Neural crest cell (in vitro differentiated cells): ENCODE results near the gene ALK. TPM values are rescaled to one million over a fixed set of nuclear protein-coding genes. Genes with fewer than 3 reads are reported as not detected.

ENCODE experiments used
- DNase-seq: peaks from one replicate; pipeline ENCODE4 v3.0.0; 2021; ENCODE audit warnings: low read depth, mixed read lengths, low spot score
- H3K27ac Mint-ChIP-seq: one replicate; pipeline ENCODE4 v1.8.0; 2021; ENCODE audit warnings: mild to moderate bottlenecking, mixed read lengths; ENCODE audit not compliant: unreplicated experiment
- H3K27me3 Mint-ChIP-seq: 2 replicates; pipeline ENCODE4 v1.8.0; 2021; ENCODE audit warnings: low read depth, mild to moderate bottlenecking, mixed read lengths
- H3K36me3 Mint-ChIP-seq: 2 replicates; pipeline ENCODE4 v1.8.0; 2021; ENCODE audit warnings: low read depth, mild to moderate bottlenecking, mixed read lengths
- H3K4me1 Mint-ChIP-seq: 2 replicates; pipeline ENCODE4 v1.8.0; 2021; ENCODE audit warnings: mixed read lengths
- H3K4me3 Mint-ChIP-seq: one replicate; pipeline ENCODE4 v1.8.0; 2021; ENCODE audit warnings: mild to moderate bottlenecking, mixed read lengths
- H3K9me3 Mint-ChIP-seq: 2 replicates; pipeline ENCODE4 v1.8.0; 2021; ENCODE audit warnings: mixed read lengths
- total RNA-seq: library from RNA; stranded (reverse); gene quantifications from 2 replicates; pipeline ENCODE4 v1.2.1, GENCODE V29; 2021
- TF ChIP-seq, protein P1 (sequence below): fragments of 200-600 bp; sonication (generic); conservative IDR thresholded peaks from 2 replicates; pipeline ENCODE4 v1.5.0; 2021; ENCODE audit warnings: antibody characterized with exemption, mild to moderate bottlenecking

ALK gene
- total RNA-seq, 1 donor from 2014 or later: 2.0 TPM

DNA sequence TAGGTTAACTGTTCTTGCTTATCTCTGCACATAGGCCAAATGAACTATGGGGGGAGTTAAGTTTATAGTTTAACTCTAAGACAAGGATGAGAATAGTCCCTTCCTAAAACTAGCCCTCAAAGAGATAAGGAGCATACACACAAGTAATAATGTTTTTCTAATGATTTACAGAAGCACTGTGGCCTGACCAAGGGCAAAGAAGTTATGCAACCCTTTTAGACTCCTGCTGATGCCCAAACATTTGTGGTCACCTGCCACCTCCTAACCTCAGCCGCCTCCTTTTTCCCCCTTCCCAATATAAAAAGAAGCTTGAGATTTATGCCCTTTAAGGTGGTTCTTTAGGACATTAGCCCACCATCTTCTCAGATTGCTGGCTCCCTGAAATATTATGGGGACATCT lies 357.7 kb downstream of the ALK start:
- TF ChIP-seq, protein P1, sequence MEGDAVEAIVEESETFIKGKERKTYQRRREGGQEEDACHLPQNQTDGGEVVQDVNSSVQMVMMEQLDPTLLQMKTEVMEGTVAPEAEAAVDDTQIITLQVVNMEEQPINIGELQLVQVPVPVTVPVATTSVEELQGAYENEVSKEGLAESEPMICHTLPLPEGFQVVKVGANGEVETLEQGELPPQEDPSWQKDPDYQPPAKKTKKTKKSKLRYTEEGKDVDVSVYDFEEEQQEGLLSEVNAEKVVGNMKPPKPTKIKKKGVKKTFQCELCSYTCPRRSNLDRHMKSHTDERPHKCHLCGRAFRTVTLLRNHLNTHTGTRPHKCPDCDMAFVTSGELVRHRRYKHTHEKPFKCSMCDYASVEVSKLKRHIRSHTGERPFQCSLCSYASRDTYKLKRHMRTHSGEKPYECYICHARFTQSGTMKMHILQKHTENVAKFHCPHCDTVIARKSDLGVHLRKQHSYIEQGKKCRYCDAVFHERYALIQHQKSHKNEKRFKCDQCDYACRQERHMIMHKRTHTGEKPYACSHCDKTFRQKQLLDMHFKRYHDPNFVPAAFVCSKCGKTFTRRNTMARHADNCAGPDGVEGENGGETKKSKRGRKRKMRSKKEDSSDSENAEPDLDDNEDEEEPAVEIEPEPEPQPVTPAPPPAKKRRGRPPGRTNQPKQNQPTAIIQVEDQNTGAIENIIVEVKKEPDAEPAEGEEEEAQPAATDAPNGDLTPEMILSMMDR: no peak
- H3K27ac Mint-ChIP-seq: no peak overlapping the region
- H3K4me3 Mint-ChIP-seq: no peak overlapping the region
- H3K36me3 Mint-ChIP-seq: no peaks in the 10 kb centered on the region
- no peaks in the 10 kb centered on the region for H3K4me1 Mint-ChIP-seq
- no peaks in the 10 kb centered on the region for H3K9me3 Mint-ChIP-seq
- no peaks in the 10 kb centered on the region for H3K27me3 Mint-ChIP-seq
- no peak for DNase-seq

DNA sequence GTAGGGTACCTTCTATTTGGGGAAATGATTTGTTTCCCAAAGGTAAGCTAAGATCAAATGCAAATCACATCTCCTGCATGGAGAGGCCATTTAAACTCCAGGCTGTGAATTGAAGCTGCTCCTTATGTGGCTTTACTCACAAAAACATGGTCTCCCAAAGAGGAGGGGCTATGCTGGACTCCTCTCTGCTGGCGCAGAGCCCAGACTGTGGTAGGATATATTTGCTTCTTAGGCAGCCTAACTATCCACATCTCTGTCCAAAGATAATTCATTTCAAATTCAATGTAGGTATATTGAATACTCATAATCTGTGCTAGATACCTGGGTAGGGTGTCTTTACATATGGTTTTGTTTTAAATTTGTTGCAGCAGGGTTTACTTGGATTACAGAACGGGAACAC lies 358.5 kb downstream of the ALK start:
- no peak for DNase-seq
- H3K27ac Mint-ChIP-seq: no peak overlapping the region
- H3K36me3 Mint-ChIP-seq: no peaks in the 10 kb centered on the region
- no peaks in the 10 kb centered on the region for H3K9me3 Mint-ChIP-seq
- TF ChIP-seq, protein P1: no peak
- H3K4me1 Mint-ChIP-seq: no peaks in the 10 kb centered on the region
- H3K4me3 Mint-ChIP-seq: no peak overlapping the region
- no peaks in the 10 kb centered on the region for H3K27me3 Mint-ChIP-seq

DNA sequence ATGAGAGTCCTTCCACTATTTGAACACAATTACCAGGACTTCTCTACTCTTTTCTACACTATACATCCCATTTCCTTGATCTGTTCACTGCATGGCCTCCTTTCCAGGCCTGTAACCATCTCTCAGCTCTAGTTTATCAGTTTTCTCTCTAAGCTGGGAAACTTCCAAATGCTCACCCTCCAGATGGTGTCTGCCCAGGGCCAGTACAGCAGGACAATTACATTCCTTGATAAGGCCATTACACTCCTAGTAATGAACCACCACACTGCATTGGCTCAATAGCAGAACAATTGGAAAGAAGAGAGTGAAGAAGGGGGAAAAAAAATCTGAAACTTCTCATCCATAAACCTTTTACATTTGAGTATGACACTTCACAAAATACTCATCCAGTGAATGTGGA lies 359.1 kb downstream of the ALK start:
- H3K27me3 Mint-ChIP-seq: no peaks in the 10 kb centered on the region
- no peak overlapping the region for H3K4me3 Mint-ChIP-seq
- H3K9me3 Mint-ChIP-seq: no peaks in the 10 kb centered on the region
- H3K4me1 Mint-ChIP-seq: no peaks in the 10 kb centered on the region
- TF ChIP-seq, protein P1: no peak
- no peaks in the 10 kb centered on the region for H3K36me3 Mint-ChIP-seq
- no peak for DNase-seq
- no peak overlapping the region for H3K27ac Mint-ChIP-seq

DNA sequence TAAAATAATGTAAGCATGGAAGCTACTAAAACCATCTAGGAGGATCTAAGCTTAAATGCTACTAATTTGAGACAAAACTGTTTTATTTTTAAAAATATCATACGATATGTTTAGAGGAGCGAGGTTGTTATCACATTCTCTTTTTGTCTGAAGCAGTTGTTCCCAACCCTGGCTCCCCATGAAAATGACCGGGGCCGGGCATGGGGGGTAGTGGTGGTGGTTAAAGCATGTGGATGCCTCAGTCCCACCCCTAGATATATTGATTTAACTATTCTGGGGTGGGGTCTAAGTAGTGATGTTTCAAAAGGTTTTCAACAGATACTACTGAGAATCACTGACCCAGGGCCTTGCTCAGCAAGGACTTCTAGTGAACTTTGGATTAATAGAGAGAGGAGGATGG lies 359.8 kb downstream of the ALK start:
- H3K4me1 Mint-ChIP-seq: no peaks in the 10 kb centered on the region
- H3K4me3 Mint-ChIP-seq: no peak overlapping the region
- no peaks in the 10 kb centered on the region for H3K36me3 Mint-ChIP-seq
- H3K27me3 Mint-ChIP-seq: no peaks in the 10 kb centered on the region
- DNase-seq: no peak
- H3K27ac Mint-ChIP-seq: no peak overlapping the region
- H3K9me3 Mint-ChIP-seq: no peaks in the 10 kb centered on the region
- TF ChIP-seq, protein P1: no peak

DNA sequence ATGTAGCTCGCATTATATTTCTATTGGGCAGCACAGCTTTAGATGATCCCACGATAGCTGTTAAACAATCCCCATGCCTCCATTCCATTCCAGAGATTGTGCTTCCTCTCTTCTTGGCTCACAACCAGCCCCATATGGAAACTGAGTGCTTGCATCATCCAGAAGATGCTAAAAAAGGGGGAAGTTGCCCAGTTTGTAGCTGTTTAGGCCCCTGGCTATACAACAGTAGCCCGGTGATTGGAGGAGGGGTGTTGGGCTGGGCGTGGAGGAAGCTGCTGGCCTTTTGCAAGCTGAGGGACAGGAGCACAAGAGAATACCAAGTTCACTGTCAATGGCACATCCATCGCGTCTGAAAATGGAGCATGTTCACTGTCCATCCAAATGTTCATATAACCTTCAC lies 360.2 kb downstream of the ALK start:
- no peak for DNase-seq
- Mint-ChIP-seq H3K4me3 (no peak overlapping the region), H3K4me1 (no peaks in the 10 kb centered on the region), H3K27me3 (no peaks in the 10 kb centered on the region), H3K36me3 (no peaks in the 10 kb centered on the region), H3K27ac (no peak overlapping the region), H3K9me3 (no peaks in the 10 kb centered on the region)
- TF ChIP-seq, protein P1: no peak

DNA sequence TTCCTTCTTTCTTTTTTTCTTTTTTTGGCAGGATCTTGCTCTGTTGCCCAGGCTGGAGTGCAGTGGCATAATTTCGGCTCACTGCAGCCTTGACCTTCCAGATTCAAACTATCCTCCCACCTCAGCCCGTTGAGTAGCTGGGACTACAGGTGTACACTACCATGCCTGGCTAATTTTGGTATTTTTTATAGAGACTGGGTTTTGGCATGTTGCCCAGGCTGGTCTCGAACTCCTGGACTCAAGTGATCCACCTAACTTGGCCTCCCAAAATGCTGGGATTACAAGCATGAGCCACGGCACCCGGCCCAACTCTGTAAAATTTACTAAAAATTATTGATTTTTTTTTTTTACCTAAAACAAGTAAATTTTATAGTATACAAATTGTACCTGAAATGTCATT lies 360.8 kb downstream of the ALK start:
- H3K9me3 Mint-ChIP-seq: no peaks in the 10 kb centered on the region
- H3K4me1 Mint-ChIP-seq: no peaks in the 10 kb centered on the region
- H3K27me3 Mint-ChIP-seq: no peaks in the 10 kb centered on the region
- no peak overlapping the region for H3K4me3 Mint-ChIP-seq
- TF ChIP-seq, protein P1: no peak
- DNase-seq: no peak
- no peaks in the 10 kb centered on the region for H3K36me3 Mint-ChIP-seq
- no peak overlapping the region for H3K27ac Mint-ChIP-seq
